Testis (tissue), 3 donors: Measurements from ENCODE around the gene AGAP1. TPM values are rescaled to one million over a fixed set of nuclear protein-coding genes. Genes with fewer than 3 reads are reported as not detected.

ENCODE experiments used
- DNase-seq: peaks from one replicate; pipeline ENCODE4 v3.0.0-alpha.2; 2019
- H3K27ac ChIP-seq, 2 donors: fragments of 200-600 bp; sonication (generic); one replicate each; pipeline ENCODE4 v1.5.1; 2019
- H3K27me3 ChIP-seq: fragments of 200-600 bp; sonication (generic); one replicate; pipeline ENCODE4 v1.5.1; 2019
- H3K36me3 ChIP-seq: fragments of 200-600 bp; sonication (generic); one replicate; pipeline ENCODE4 v1.5.1; 2017; ENCODE audit warnings: low read depth; ENCODE audit errors: missing control alignments
- H3K4me1 ChIP-seq: fragments of 200-600 bp; sonication (generic); one replicate; pipeline ENCODE4 v1.5.1; 2019
- H3K4me3 ChIP-seq, 2 donors: fragments of 200-600 bp; sonication (generic); one replicate each; pipeline ENCODE4 v1.5.1; 2017 to 2019
- H3K9me3 ChIP-seq: fragments of 200-600 bp; sonication (generic); one replicate; pipeline ENCODE4 v1.5.1; 2017
- CTCF ChIP-seq, 3 experiments: fragments of 450-650 bp in 2 of 3; fragments of 200-600 bp in 1 of 3; sonication (generic) in 1 of 3; IDR thresholded peaks; one replicate each; pipeline ENCODE4 v1.5.1; 2016 to 2019; ENCODE audit warnings: antibody characterized with exemption in 3 of 3, mild to moderate bottlenecking in 2 of 3, moderate library complexity in 1 of 3
- POLR2A ChIP-seq: fragments of 450-650 bp; IDR thresholded peaks from one replicate; pipeline ENCODE4 v1.6.1; 2017; ENCODE audit warnings: antibody characterized with exemption, mild to moderate bottlenecking, moderate library complexity
- WGBS, 2 donors: methylation state at CpG; one replicate each; pipeline ENCODE4 v1.1.5; 2018; 5-methylcytosine and 5-hydroxymethylcytosine counted together
- intact Hi-C: fragments of 100-400 bp; cut with DNase I; formaldehyde crosslinking; loops from one replicate; pipeline ENCODE4 v1.15.1; 2023; ENCODE audit warnings: low total_unique reads
- polyA plus RNA-seq: library from polyadenylated mRNA; stranded (reverse); fragments of 350-450 nt; fragmentation: Illumina TruSeq; extraction: RNeasy Lipid Tissue Mini Kit (QIAGEN cat#74804); gene quantifications from one replicate; pipeline ENCODE4 v1.2.3, GENCODE V29; 2014; ENCODE audit warnings: low read depth, low replicate concordance; ENCODE audit not compliant: insufficient read depth
- total RNA-seq, 2 donors: library from RNA; depleted of rRNA; stranded (reverse); fragments of >200 nt; gene quantifications; one replicate each; pipeline ENCODE4 v1.2.3, GENCODE V29; 2016

Gene AGAP1
- total and polyA plus RNA-seq, 3 donors from 2014 or later = 21.4 to 45.5 (median 40.7) TPM

GRCh38 chr2:236170590-236171165 is 676.8 kb downstream of the AGAP1 start:
- H3K36me3 ChIP-seq = no peaks in the 10 kb centered on the region
- DNase-seq = no peak
- TF ChIP-seq POLR2A (no peak), CTCF (IDR thresholded peaks at IDR 0.05) (no peak)
- peaks cover 4% of the 10 kb centered on the region for H3K4me1 ChIP-seq
- intact Hi-C loops = no loop called here
- no peaks in the 10 kb centered on the region for H3K9me3 ChIP-seq
- no peak overlapping the region for H3K4me3 ChIP-seq
- H3K27me3 ChIP-seq = no peaks in the 10 kb centered on the region
- H3K27ac ChIP-seq = no peak overlapping the region
- 9 to 16% methylated on average over 21 of the region's 21 CpGs for WGBS, 2 donors

DNA sequence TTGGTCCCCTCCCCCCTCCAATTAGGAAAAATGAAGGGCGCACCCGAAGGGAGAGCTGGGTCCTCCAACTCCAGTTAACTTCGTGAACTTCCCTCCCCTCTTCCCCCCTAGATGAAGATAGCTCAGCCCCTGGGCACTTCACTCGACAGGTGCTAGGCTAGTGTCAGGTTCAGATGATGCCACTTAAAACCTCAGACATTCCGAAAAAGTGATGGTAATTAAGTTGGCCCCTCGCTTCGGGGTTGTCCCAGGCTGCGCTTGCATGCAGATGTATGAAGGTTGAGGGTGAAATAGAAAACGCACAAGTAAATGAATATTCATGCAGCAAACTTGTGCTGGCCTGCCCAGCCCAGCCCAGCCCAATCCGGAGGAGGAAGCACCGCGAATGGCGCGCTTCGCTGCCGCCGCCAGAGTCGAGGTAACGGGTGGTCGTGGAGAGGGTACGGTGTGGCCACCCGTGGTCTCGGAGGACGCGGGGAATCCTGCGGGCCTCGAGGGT is 677.4 kb downstream of the AGAP1 start:
- 4 to 7% methylated on average over 26 to 27 of the region's 27 CpGs for whole genome bisulfite sequencing, 2 donors
- Histone ChIP-seq H3K9me3 (no peaks in the 10 kb centered on the region), H3K27ac (no peak overlapping the region), H3K36me3 (no peaks in the 10 kb centered on the region), H3K27me3 (no peaks in the 10 kb centered on the region), H3K4me3 (no peak overlapping the region), H3K4me1 (peaks cover 4% of the 10 kb centered on the region)
- DNase-seq = no peak
- TF ChIP-seq POLR2A (no peak), CTCF (IDR thresholded peaks at IDR 0.05) (no peak)
- intact Hi-C loops = no loop called here

DNA sequence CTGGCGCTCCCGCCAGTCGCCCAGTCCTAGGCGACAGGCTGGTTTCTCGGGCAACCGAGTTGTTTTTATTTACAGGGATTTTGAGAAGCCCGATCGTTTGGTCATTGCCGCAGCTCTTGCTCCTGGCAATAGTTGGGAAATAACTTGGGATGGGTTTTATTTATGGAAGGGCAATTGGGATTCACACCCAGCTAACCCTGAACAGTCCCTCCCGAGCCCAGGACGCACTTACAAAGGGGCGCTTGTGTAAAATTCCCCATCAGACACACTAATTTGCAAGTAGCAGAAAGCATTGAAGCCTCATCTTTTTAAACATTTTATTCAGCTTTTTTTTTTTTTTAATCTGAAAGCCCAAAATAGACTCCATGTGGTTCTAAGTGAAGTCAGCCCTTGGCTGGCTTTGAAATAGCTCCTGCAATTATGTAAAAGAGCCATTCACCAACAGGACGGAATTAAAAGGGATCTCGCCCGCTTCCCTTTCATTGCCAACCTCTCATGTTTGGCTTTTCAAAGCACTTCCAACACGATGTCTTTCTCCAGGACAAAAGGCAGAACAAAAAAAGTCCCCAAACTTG is 677.9 kb downstream of the AGAP1 start:
- 10 to 17% methylated on average over 14 to 16 of the region's 16 CpGs for whole genome bisulfite sequencing, 2 donors
- Histone ChIP-seq H3K4me3 (no peak overlapping the region), H3K4me1 (peaks cover 4% of the 10 kb centered on the region), H3K36me3 (no peaks in the 10 kb centered on the region), H3K9me3 (no peaks in the 10 kb centered on the region), H3K27ac (no peak overlapping the region), H3K27me3 (no peaks in the 10 kb centered on the region)
- TF ChIP-seq CTCF (IDR thresholded peaks at IDR 0.05) (no peak), POLR2A (no peak)
- DNase-seq = no peak
- intact Hi-C loops = no loop called here

DNA sequence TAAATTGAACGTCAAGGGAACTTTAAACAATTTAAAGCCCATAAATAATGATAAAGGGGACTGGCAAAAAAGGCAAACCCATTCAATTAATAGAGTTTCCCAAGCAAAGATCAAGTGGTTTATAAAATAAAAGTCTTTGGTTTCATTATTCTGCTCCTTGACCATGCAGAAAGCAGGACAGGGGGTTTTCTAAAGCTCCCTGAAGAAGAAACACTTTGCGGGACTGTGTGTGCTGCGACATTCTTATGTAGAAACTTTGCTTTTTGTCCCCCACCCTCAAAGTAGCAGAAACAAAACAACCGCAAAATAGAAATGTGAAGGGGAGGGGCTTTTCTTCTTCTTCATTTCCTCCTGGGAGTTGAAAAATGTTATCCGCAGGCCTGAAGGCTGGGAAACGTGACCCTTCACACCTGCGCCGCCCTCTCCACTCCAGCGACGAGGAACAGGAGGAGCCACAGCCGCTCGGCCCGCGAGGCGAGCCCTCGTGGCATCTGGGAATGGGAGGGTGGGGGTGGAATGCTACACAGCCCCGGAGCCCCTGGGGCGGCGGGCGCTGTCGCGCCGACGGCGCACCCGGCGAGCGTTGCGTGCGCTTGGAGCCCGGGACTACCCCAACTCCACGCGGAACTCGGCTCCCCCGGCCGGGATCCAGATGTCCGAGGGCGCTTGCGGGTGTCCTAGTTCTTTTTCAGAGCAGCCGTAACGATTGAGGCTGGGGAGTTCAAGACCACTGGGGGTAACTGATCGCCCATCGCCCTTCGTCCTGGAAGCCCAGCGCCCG is 678.6 kb downstream of the AGAP1 start:
- DNase-seq = no peak
- intact Hi-C loops = no loop called here

More for the DNA sequence above, 678.6 kb downstream of the AGAP1 start:
- Histone ChIP-seq H3K4me3 (no peak overlapping the region), H3K9me3 (no peaks in the 10 kb centered on the region), H3K27ac (no peak overlapping the region), H3K36me3 (no peaks in the 10 kb centered on the region), H3K27me3 (no peaks in the 10 kb centered on the region), H3K4me1 (no peaks in the 10 kb centered on the region)
- WGBS, 2 donors = 7 to 9% methylated on average over 33 to 41 of the region's 46 CpGs
- no peak for TF ChIP-seq POLR2A
- no peak for TF ChIP-seq CTCF (IDR thresholded peaks at IDR 0.05)
